T-helper 2 cell treated with Interferon-gamma antibody and Interleukin-4, amounts not matched to agents 100 ng/mL and 5 ng/mL, for 36 hours (primary cell): ENCODE data around the gene SPATC1L. TPM values are rescaled to one million over a fixed set of nuclear protein-coding genes. Genes with fewer than 3 reads are reported as not detected.
"Not testable (repeated sequence)": the region's sequence is repeated elsewhere in the genome, so short reads cannot be mapped to it uniquely, and the experiment has no call there.

Source experiments
- intact Hi-C: fragments of 100-400 bp; cut with micrococcal nuclease; formaldehyde crosslinking; loops from one replicate; pipeline ENCODE4 v1.15.1; 2023
- total RNA-seq: library from RNA; stranded (reverse); gene quantifications from 2 replicates; pipeline ENCODE4 v1.2.3, GENCODE V29; 2022

SPATC1L gene
- total RNA-seq, 1 donor from 2014 or later: 8.2 TPM

- intact Hi-C loops: no loop called here
These were observed 32.0 kb downstream of the SPATC1L start for GRCh38 chr21:46151989-46152926.

DNA sequence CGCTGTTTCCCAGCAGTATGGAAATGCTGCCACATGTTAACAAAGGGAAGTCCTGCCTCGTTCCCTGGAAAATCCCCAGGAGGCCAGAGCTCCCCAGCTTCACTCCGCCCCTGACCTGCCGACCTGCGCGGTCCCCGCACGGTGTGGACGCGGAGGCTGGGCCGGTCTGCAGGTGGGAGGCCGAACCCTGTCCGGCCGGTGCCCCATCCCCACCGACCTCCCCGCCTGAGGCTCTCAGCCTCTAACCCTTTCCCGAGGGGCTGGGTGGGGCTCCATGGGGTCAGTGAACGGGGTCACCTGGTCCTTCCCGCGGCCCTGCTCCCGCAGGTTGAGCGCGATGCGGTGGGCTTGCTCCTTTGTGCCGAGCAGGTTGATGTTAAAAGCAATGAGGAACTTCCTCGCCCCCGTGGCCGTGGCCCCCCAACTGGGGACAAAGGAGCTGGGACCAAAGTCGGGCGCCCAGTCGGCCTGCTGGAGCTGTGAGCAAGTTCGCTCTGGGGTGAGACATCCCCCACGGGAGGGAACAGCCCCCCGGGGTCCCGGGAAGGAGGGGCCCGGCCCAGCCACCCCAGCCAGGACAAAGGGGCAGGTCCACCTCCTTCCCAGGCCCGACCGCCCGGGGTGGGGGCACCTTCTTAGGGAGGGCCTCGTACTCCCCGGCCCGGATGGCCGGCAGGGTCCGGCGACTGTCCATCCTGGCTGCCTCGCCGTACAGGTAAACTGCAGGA is 32.8 kb downstream of the SPATC1L start:
- intact Hi-C loops: no loop called here

DNA sequence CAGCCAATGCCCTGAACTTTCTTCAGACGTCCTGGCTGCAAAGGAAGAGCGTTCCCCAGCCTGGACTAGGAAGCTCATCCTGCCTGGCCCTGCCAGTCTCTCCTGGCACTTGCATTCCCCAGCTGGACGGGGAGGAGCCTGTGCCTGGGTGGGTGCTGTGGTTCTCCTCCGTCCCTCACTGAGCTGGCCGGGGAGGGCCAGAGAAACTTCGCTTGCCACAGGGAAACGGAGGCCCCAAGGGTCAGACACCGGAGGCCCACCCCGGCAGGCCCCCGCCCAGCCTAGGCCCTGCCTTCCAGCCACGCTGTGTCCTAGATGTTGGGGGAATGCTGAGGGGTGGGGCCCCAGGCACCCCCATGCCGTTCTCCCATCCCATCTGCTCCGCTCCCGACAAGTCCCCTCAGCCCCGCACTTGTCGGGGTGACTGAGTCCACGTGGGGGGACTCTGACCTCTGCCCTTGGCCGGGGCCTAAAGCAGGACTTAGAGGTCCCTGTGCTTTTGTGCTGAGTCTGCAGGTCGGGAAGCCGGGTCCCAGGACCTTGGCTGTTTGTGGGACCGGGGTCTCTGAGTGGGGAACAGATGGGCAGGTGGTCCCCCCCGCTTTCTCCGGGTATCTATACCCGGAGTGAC is 33.7 kb downstream of the SPATC1L start:
- intact Hi-C loops: no loop called here

- intact Hi-C loops: no loop called here
These were observed 34.2 kb downstream of the SPATC1L start for GRCh38 chr21:46150073-46150472.

DNA sequence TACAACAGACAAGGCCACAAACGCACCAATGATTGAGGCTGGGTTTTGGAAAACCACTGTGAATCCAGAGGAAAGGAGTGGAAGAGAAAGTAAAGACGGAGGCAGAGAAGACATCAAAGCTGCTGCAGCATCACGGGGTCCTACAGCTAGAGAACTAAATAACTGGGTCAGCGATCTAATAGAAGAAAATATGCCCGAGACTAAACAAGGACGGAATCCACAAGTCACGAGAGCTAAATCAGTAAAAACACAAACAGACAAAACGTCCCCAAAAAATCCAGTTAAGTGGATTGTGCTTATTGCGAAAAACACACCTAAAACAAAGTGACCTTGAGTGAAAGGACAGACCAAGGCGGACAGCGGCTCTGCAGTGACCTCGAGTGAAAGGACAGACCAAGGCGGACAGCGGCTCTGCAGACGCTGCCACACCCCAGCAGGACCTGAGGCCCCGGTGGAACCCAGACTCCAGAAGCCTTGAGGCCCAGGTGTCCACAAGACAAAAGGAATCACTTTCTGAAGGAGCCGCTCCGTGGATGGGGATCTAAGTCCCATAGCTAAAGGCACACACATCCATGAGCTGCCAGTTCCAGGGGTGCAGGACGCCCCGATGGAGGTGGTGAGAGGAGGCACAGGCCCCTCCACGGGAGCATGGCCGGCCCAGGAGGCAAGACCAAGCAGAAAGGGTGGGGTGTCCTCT is 34.9 kb downstream of the SPATC1L start:
- intact Hi-C loops: no loop called here

GRCh38 chr21:46148106-46148505 is 36.2 kb downstream of the SPATC1L start:
- intact Hi-C loops: no loop called here

- intact Hi-C loops: not testable (repeated sequence)
These were observed 36.8 kb downstream of the SPATC1L start for GRCh38 chr21:46147429-46147828.

DNA sequence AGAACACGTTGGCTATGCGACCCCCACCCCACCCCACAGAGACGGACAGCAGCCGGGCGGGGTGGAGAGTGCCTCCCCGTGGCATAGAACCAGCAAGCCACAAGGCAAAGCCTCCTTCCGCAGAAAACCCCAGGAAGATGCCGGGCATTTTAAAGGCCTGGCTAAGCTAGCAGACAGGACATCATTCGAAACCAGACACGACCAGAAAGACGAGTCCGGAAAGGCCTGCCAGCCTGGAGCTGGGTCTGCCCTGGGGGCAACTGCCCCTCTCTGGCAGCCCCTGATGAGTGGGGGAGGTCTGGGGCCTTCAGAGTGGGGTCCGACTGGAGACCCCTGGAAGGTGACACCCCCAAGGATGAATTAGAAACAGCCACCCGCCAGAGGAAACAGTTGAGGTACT is 37.4 kb downstream of the SPATC1L start:
- intact Hi-C loops: no loop called here

GRCh38 chr21:46145840-46146691 is 38.2 kb downstream of the SPATC1L start:
- intact Hi-C loops: no loop called here

GRCh38 chr21:46145159-46145839 is 39.0 kb downstream of the SPATC1L start:
- intact Hi-C loops: no loop called here

DNA sequence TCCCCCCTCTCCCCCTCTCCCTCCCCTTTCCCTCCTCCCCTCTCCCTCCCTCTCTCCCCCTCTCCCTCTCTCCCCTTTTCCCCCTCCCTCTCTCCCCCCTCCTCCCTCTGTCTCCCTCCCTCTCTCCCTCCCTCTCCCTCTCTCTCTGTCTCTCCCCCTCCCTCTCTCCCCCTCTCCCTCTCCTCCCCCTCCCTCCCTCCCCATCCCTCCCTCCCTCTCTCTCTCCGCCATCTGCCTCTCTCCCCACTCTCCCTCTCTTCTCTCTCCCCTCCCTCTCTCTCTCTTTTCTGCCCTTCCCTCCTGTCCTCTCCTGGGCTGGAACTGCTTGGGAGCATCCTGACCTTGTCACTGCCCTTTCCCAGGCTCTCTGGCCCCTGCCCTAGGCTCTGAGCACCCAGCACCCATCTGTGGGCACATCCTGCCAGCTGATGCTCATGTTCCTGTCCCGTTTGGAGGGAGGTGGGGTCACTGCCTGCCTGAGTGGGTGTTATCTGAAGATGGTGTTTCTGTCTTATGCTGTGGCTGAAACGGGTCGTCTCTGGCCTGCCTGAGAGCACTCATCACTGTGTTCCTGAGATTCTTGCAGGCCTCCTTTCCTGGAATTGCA is 39.7 kb downstream of the SPATC1L start:
- intact Hi-C loops: loop anchor here (5.0 kb wide), 1 partner anchor 143 kb away; the partner anchor contains the start of genes MCM3AP and YBEY

DNA sequence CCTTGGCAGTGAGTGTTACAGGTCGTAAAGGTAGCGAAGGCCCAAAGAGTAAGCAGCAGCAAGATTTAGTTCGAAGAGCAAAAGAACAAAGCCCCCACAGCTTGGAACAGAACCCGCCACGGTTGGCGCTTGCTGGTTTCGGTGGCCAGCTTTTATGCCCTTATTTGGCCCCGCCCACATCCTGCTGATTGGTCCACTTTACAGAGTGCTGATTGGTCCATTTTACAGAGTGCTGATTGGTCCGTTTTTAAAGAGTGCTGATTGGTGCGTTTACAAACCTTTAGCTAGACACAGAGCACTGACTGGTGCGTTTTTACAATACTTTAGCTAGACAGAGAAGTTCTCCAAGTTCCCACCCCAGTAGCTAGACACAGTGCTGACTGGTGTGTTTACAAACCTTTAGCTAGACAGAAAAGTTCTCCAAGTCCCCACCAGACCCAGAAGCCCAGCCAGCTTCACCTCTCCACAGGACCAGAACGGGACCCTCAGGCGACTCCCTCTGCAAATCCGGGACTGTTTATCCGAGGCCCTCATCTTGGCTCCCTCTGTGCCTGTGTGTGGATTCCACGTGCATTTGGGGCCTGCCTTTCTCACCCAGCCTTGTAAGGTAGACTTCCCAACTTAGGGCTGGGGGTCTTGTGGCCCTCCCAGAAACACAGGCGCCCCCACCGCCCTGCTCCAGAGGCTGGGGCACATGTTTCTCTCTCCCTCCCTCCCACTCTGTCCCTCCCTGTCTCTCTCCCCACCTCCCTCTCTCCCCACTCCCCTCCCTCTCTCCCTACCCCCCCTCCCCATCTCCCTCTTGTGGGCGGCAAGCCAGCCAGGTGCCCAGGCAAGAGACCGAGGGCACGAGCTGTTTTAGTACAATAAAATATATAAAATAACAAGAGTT is 41.4 kb downstream of the SPATC1L start:
- intact Hi-C loops: loop anchor here (2.0 to 5.0 kb wide), 2 partner anchors 86 to 144 kb away; partner anchors contain the start of genes LSS, MCM3AP and YBEY

DNA sequence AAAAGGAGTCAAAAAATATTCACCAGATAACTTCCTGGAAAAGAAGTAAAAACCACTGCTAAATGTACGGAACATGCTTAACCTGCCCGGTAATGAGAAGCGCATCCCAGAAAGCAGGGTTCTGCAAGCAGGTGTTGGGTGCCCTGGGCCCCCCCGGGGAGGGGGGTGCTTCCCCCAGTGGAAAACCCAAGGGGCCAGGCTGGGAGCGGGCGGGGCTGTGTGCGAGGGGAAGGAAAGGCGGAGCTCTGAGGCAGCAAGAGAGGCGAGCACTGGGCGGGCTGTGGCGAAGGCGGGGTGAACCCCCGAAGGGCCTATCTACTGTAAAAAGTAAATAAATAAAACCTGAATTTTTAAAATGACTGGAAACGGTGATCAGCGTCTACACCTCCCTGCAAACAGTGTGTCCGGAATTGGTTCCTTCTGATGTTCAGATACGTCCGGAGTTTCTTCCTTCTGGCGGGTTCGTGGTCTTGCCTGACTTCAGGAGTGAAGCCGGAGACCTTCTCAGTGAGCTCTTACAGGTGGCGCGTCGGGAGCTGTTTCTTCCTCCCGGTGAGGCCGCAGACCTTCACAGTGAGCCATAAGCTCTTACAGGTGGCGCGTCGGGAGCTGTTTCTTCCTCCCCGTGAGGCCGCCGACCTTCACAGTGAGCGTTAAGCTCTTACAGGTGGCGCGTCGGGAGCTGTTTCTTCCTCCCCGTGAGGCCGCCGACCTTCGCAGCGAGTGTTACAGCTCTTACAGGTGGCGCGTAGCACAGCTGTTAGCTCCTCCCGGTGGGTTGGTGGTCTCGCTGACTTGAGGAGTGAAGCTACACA is 42.3 kb downstream of the SPATC1L start:
- intact Hi-C loops: loop anchor here (2.0 to 5.0 kb wide), 2 partner anchors 87 to 145 kb away; partner anchors contain the start of genes LSS, MCM3AP and YBEY

GRCh38 chr21:46140352-46141003 is 43.8 kb downstream of the SPATC1L start:
- intact Hi-C loops: loop anchor here (5.0 kb wide), 1 partner anchor 147 kb away; the partner anchor contains the start of genes MCM3AP and YBEY

DNA sequence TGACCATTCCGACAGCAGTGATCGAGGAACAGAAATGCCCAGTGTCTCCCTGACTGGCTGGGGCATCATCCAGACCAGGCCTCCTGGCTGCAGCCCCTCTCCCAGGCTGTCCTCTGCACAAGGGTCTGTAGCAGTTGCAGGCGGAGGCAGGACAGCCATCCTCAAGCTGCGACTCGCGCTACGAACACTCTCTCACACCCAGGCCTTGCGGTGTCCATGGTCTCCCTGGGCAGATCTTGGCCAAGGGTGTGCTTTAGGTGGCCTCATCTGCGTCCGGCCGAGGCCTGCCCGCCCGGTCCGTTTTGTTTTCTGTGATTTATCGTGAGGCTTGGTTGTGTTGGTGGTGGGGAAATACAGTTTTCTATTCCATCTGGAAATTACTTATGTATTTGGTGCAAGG is 44.6 kb downstream of the SPATC1L start:
- intact Hi-C loops: loop anchor here (5.0 kb wide), 1 partner anchor 148 kb away; the partner anchor contains the start of genes MCM3AP and YBEY

DNA sequence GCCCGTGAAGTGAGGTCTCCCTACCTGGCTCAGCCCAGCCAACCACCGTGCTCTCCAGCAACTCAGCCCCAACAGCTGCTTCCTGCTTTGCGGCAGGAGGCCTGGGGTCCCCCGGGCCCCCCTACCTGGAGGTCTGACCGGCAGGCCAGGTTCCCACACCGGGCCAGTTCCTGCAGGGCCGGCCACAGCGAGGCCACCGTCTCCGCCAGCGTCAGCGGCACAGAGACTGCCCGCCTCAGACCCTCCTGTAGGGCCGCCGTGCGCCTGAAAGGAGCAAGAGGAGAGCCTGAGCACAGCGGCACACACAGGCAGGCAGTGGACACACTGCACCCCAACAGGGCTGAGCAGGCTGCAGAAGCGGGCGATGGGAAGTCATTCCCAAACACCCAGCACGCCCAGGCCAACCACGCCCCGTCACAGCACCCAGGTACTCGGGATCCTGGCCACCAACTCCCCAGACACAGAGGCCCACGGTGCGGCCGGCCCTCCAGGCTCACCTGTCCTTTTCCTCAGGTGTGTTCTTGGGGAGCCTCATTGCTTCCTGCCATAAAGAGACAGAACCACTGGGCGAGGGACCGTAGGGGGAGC is 45.8 kb downstream of the SPATC1L start:
- intact Hi-C loops: no loop called here
